Ascending aorta (tissue), 2 donors: ENCODE results near the gene RSPH4A. TPM values are rescaled to one million over a fixed set of nuclear protein-coding genes. Genes with fewer than 3 reads are reported as not detected.
"Not testable (repeated sequence)": the region's sequence is repeated elsewhere in the genome, so short reads cannot be mapped to it uniquely, and the experiment has no call there.

ENCODE experiments used
- DNase-seq, 2 donors: peaks; one replicate each; pipeline ENCODE4 v3.0.0-alpha.2; 2019; ENCODE audit warnings: low spot score in 2 of 2
- H3K27ac ChIP-seq, 2 donors: fragments of 200-600 bp; sonication (generic); one replicate each; pipeline ENCODE4 v1.5.1; 2016 to 2017; ENCODE audit warnings: mild to moderate bottlenecking in 1 of 2
- H3K27me3 ChIP-seq: fragments of 200-600 bp; sonication (generic); one replicate; pipeline ENCODE4 v1.5.1; 2017
- H3K36me3 ChIP-seq, 2 donors: fragments of 200-600 bp; sonication (generic); one replicate each; pipeline ENCODE4 v1.5.1; 2016
- H3K4me1 ChIP-seq, 2 donors: fragments of 200-600 bp; sonication (generic); one replicate each; pipeline ENCODE4 v1.5.1; 2016 to 2017; ENCODE audit warnings: mild to moderate bottlenecking in 1 of 2
- H3K4me3 ChIP-seq, 2 donors: fragments of 200-600 bp; sonication (generic); one replicate each; pipeline ENCODE4 v1.5.1; 2016 to 2017; ENCODE audit warnings: mild to moderate bottlenecking in 1 of 2
- H3K9me3 ChIP-seq, 2 donors: fragments of 200-600 bp; sonication (generic); one replicate each; pipeline ENCODE4 v1.5.1; 2016
- intact Hi-C: fragments of 100-400 bp; cut with DNase I; formaldehyde crosslinking; loops from one replicate; pipeline ENCODE4 v1.15.1; 2023
- total RNA-seq: library from RNA; depleted of rRNA; stranded (reverse); fragments of >200 nt; gene quantifications from one replicate; pipeline ENCODE4 v1.1.0, GENCODE V29; 2016
- TF ChIP-seq, protein P1 (sequence below), 3 experiments: fragments of 200-600 bp in 2 of 3; fragments of 450-650 bp in 1 of 3; sonication (generic) in 2 of 3; IDR thresholded peaks; one replicate each; pipeline ENCODE4 v1.5.1; 2016 to 2019; ENCODE audit warnings: antibody characterized with exemption in 3 of 3, mild to moderate bottlenecking in 1 of 3, moderate library complexity in 1 of 3

RSPH4A gene
- total RNA-seq, 1 donor from 2014 or later, result 17.9 TPM

DNA sequence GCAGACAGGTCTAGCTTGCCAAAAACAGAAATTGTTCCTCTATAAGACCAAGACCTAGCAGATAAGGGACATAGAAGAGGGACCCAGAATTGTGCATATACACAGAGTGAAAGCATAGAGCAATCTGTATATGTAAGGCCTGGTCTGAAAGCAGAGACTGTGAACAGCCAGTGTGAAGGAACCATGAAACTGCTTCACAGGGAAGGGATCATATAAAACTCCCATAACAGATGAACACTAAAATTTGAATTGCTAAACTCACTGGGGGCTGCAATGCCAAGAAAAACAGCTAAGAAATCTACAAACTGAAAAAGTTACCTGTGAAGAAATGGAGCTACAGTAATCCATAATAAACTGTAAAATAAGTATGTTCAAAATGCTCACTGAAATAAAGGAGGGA, 45.3 kb downstream of the RSPH4A start:
- Histone ChIP-seq H3K9me3 (no peaks in the 10 kb centered on the region), H3K4me3 (no peak overlapping the region), H3K27ac (no peak overlapping the region), H3K4me1 (peaks cover 0 to 12% of the 10 kb centered on the region in 2 donors), H3K36me3 (peaks cover 3 to 4% of the 10 kb centered on the region in 2 donors), H3K27me3 (no peaks in the 10 kb centered on the region)
- TF ChIP-seq, protein P1, sequence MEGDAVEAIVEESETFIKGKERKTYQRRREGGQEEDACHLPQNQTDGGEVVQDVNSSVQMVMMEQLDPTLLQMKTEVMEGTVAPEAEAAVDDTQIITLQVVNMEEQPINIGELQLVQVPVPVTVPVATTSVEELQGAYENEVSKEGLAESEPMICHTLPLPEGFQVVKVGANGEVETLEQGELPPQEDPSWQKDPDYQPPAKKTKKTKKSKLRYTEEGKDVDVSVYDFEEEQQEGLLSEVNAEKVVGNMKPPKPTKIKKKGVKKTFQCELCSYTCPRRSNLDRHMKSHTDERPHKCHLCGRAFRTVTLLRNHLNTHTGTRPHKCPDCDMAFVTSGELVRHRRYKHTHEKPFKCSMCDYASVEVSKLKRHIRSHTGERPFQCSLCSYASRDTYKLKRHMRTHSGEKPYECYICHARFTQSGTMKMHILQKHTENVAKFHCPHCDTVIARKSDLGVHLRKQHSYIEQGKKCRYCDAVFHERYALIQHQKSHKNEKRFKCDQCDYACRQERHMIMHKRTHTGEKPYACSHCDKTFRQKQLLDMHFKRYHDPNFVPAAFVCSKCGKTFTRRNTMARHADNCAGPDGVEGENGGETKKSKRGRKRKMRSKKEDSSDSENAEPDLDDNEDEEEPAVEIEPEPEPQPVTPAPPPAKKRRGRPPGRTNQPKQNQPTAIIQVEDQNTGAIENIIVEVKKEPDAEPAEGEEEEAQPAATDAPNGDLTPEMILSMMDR (IDR thresholded peaks at IDR 0.05), result no peak
- intact Hi-C loops, result loop anchor here (10.0 kb wide), 1 partner anchor 387 kb away; the partner anchor contains the start of gene TSPYL1
- DNase-seq, result no peak

DNA sequence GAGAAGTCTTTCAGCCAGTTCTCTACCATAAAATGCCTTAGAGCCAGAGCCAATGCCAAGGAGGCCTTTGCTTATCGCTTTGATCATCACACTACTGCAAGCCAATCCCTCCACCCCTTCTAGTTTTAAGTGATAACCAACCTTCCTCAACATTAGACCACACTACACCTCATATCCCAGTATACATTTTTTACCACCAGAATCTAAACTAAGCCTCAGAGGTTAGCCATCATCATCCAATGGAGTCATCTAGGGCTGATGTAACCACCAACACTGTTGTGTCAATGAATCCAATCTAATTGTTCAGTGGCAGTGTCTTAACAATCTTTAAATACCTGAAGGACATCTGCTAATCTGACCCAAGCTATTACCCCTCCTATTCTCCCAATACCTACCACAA, 45.9 kb downstream of the RSPH4A start:
- no peak for DNase-seq
- no peak overlapping the region for H3K27ac ChIP-seq
- TF ChIP-seq, protein P1 (IDR thresholded peaks at IDR 0.05), result no peak
- no peaks in the 10 kb centered on the region for H3K27me3 ChIP-seq
- H3K4me3 ChIP-seq, result no peak overlapping the region
- no peaks in the 10 kb centered on the region for H3K9me3 ChIP-seq
- intact Hi-C loops, result loop anchor here (10.0 kb wide), 1 partner anchor 387 kb away; the partner anchor contains the start of gene TSPYL1
- H3K4me1 ChIP-seq, result peaks cover 0 to 16% of the 10 kb centered on the region in 2 donors
- peaks cover 3 to 4% of the 10 kb centered on the region in 2 donors for H3K36me3 ChIP-seq

DNA sequence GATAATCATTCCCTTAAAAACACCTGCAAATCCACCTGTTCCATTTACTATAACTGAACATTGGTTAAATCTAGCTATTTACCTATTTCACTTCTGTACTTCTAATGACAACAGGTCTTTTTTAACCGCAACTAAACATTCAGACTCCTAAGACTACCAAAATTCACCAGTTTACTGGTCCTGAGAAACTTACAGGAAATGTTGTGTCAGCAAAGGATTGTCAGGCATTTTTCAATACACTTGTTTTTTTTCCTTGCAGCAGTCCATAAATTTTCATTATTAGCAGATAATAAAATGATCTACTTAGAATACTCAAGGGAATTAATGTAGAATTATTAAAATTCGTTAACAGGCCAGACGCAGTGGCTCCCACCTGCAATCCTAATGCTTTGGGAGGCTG, 47.0 kb downstream of the RSPH4A start:
- intact Hi-C loops, result loop anchor here (10.0 kb wide), 1 partner anchor 389 kb away; the partner anchor contains the start of gene TSPYL1
- Histone ChIP-seq H3K36me3 (peaks cover 1 to 4% of the 10 kb centered on the region in 2 donors), H3K27me3 (no peaks in the 10 kb centered on the region), H3K27ac (no peak overlapping the region), H3K4me3 (no peak overlapping the region), H3K9me3 (no peaks in the 10 kb centered on the region), H3K4me1 (peaks cover 0 to 20% of the 10 kb centered on the region in 2 donors)
- no peak for DNase-seq
- TF ChIP-seq, protein P1 (IDR thresholded peaks at IDR 0.05), result no peak

DNA sequence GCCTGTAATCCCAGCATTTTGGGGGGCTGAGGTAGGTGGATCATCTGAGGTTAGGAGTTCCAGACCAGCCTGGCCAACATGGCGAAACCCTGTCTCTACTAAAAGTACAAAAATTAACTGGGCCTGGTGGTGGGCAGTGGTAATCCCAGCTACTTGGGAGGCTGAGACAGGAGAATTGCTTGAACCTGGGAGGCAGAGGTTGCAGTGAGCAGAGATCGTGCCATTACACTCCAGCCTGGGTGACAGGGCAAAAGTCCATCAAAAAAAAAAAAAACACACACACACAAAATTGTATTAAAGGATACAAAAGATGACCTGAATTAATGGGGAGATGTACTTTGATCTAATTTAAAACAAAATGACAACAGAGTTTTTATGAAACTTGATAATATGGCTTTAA, 47.9 kb downstream of the RSPH4A start:
- intact Hi-C loops, result loop anchor here (10.0 kb wide), 1 partner anchor 389 kb away; the partner anchor contains the start of gene TSPYL1
- H3K4me1 ChIP-seq, result peaks cover 0 to 20% of the 10 kb centered on the region in 2 donors
- H3K27me3 ChIP-seq, H3K36me3 ChIP-seq, H3K4me3 ChIP-seq, H3K27ac ChIP-seq, DNase-seq, H3K9me3 ChIP-seq: not testable (repeated sequence)

DNA sequence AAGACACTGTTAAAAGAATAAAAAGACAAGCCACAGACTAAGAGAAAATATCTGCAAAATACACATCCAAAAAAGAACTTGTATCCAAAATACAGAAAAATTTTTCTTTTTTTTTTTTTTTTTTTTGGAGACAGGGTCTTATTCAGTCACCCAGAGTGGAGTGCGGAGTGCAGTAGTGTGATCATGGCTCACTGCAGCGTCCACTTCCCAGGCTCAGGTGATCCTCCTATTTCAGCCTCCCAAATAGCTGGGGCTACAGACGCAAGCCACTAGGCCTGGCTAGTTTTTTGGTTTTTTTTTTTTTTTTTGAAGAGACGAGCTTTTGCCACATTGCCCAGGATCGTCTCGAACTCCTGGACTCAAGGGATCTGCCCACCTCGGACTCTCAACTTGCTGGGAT, 49.2 kb downstream of the RSPH4A start:
- Histone ChIP-seq H3K9me3 (no peaks in the 10 kb centered on the region), H3K4me3 (no peak overlapping the region), H3K27me3 (no peaks in the 10 kb centered on the region), H3K27ac (no peak overlapping the region), H3K36me3 (no peaks in the 10 kb centered on the region), H3K4me1 (peaks cover 0 to 20% of the 10 kb centered on the region in 2 donors)
- TF ChIP-seq, protein P1 (IDR thresholded peaks at IDR 0.05), result no peak
- intact Hi-C loops, result loop anchor here (5.0 to 10.0 kb wide), 2 partner anchors 93 to 391 kb away; partner anchors contain the start of genes RWDD1 and TSPYL1
- no peak for DNase-seq

DNA sequence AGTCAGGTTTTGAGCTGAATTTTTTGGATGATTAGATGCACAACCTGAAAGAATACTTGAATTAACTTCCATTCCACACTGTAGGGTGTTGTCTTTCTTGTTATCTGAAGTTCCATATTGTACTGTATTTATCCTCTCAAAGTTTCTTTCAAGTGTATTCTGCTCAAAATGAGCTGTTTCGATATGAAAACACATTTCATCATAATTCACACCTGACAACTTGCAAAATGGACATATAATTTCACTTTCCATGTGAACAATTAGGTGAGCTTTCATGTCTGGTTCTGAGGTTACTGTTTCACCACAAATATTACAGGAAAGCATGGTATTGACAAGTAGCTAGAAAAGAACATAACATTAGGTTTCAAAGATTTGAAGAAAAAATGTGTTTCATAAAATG, 50.6 kb downstream of the RSPH4A start:
- no peaks in the 10 kb centered on the region for H3K27me3 ChIP-seq
- no peak overlapping the region for H3K27ac ChIP-seq
- TF ChIP-seq, protein P1 (IDR thresholded peaks at IDR 0.05), result no peak
- H3K36me3 ChIP-seq, result no peaks in the 10 kb centered on the region
- DNase-seq, result no peak
- peaks cover 0 to 20% of the 10 kb centered on the region in 2 donors for H3K4me1 ChIP-seq
- no peaks in the 10 kb centered on the region for H3K9me3 ChIP-seq
- intact Hi-C loops, result loop anchor here (5.0 to 10.0 kb wide), 2 partner anchors 95 to 392 kb away; partner anchors contain the start of genes RWDD1 and TSPYL1
- H3K4me3 ChIP-seq, result peak overlapping the region in 1 of 2 donors; percentile 65
